Breast epithelium (tissue), 3 donors: ENCODE results near the gene ABCC1.

Experiments used
- CTCF ChIP-seq, 3 donors: fragments of 450-650 bp; IDR thresholded peaks; one replicate each; pipeline ENCODE4 v1.5.1; 2016 to 2017; ENCODE audit warnings: antibody characterized with exemption in 3 of 3, mild to moderate bottlenecking in 3 of 3, moderate library complexity in 3 of 3
- POLR2A ChIP-seq: fragments of 450-650 bp; IDR thresholded peaks from one replicate; pipeline ENCODE4 v1.6.1; 2016; ENCODE audit warnings: antibody characterized with exemption, mild to moderate bottlenecking, moderate library complexity
- POLR2AphosphoS5 ChIP-seq, 3 donors: sonication (generic); formaldehyde crosslinking; IDR thresholded peaks; one replicate each; pipeline ENCODE4 v1.6.1; 2017; ENCODE audit warnings: antibody characterized with exemption in 3 of 3

- TF ChIP-seq POLR2A (no peak), CTCF (IDR thresholded peaks at IDR 0.05) (no peak), POLR2AphosphoS5 (IDR thresholded peaks at IDR 0.05) (no peak)
Observed at GRCh38 chr16:16141141-16141540, 191.7 kb downstream of the ABCC1 start.
